Body of pancreas (tissue), 4 donors: ENCODE data around the gene C5orf63. TPM values are rescaled to one million over a fixed set of nuclear protein-coding genes. Genes with fewer than 3 reads are reported as not detected.

Experiments used
- ATAC-seq: fragments of 150-250 bp; one replicate; pipeline ENCODE4 v1.9.1; 2016
- DNase-seq, 4 donors: peaks; one replicate each; pipeline ENCODE4 v3.0.0-alpha.2; 2019
- H3K27ac ChIP-seq, 4 donors: fragments of 200-600 bp; sonication (generic); 1 replicate in 3 of 4; 2 replicates in 1 of 4; pipeline versions ENCODE4 v1.5.1 to v1.6.1; 2016 to 2019; ENCODE audit warnings: mild to moderate bottlenecking in 1 of 4, mixed read lengths in 1 of 4, moderate library complexity in 1 of 4
- H3K27me3 ChIP-seq, 2 donors: fragments of 200-600 bp; sonication (generic); one replicate each; pipeline ENCODE4 v1.6.0; 2016; ENCODE audit warnings: mild to moderate bottlenecking in 1 of 2
- H3K36me3 ChIP-seq, 2 donors: fragments of 200-600 bp; sonication (generic); replicated peaks in 1 of 2; 2 replicates each; pipeline ENCODE4 v1.5.1; 2016; ENCODE audit warnings: low read depth in 2 of 2; ENCODE audit not compliant: insufficient read depth in 1 of 2
- H3K4me1 ChIP-seq: fragments of 200-600 bp; sonication (generic); one replicate; pipeline ENCODE4 v1.6.0; 2016
- H3K4me3 ChIP-seq, 2 donors: fragments of 200-600 bp; sonication (generic); 1 replicate in 1 of 2; 2 replicates in 1 of 2; pipeline ENCODE4 v1.5.1; 2016 to 2019
- H3K9me3 ChIP-seq, 3 donors: fragments of 200-600 bp; sonication (generic); 1 replicate in 2 of 3; 2 replicates in 1 of 3; pipeline ENCODE4 v1.5.1; 2016
- POLR2A ChIP-seq, 3 donors: fragments of 450-650 bp; IDR thresholded peaks; one replicate each; pipeline ENCODE4 v1.6.1; 2016; ENCODE audit warnings: antibody characterized with exemption in 3 of 3, mild to moderate bottlenecking in 2 of 3
- WGBS, 2 donors: methylation state at CpG; one replicate each; pipeline ENCODE4 v1.1.5; 2017; 5-methylcytosine and 5-hydroxymethylcytosine counted together
- intact Hi-C: fragments of 100-400 bp; cut with DNase I; formaldehyde crosslinking; loops from one replicate; pipeline ENCODE4 v1.15.1; 2023
- total RNA-seq, 2 donors: library from RNA; depleted of rRNA; stranded (reverse); fragments of >200 nt; gene quantifications; one replicate each; pipeline ENCODE4 v1.1.0, GENCODE V29; 2016
- TF ChIP-seq, protein P1 (sequence below), 7 experiments: fragments of 450-650 bp in 4 of 7; fragments of 200-600 bp in 3 of 7; sonication (generic) in 3 of 7; IDR thresholded peaks; one replicate each; pipeline ENCODE4 v1.5.1; 2016 to 2019; ENCODE audit warnings: antibody characterized with exemption in 7 of 7

C5orf63 gene
- total RNA-seq, 2 donors from 2014 or later: 0.99 to 3.9 TPM

DNA sequence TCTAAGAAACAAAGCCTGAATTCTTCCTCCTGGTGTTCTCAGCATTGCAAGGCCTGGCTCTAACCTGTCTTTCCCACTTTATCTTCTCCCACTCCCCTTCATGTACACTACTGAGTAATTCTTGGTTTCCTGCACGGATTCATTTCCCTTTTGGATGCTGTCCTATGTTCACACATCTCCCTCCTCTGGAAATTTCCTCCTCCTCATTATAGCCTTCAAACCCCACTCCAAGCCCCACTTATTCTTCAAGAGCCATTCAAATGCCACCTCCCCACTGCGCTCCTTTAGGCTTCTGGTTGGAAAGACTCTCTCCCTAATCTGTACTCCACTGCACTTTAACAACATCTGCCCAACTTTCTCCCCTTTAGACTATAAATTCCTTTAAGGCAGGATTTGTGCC, 28.2 kb upstream of the C5orf63 start:
- TF ChIP-seq, protein P1, sequence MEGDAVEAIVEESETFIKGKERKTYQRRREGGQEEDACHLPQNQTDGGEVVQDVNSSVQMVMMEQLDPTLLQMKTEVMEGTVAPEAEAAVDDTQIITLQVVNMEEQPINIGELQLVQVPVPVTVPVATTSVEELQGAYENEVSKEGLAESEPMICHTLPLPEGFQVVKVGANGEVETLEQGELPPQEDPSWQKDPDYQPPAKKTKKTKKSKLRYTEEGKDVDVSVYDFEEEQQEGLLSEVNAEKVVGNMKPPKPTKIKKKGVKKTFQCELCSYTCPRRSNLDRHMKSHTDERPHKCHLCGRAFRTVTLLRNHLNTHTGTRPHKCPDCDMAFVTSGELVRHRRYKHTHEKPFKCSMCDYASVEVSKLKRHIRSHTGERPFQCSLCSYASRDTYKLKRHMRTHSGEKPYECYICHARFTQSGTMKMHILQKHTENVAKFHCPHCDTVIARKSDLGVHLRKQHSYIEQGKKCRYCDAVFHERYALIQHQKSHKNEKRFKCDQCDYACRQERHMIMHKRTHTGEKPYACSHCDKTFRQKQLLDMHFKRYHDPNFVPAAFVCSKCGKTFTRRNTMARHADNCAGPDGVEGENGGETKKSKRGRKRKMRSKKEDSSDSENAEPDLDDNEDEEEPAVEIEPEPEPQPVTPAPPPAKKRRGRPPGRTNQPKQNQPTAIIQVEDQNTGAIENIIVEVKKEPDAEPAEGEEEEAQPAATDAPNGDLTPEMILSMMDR (IDR thresholded peaks at IDR 0.05): no peak
- TF ChIP-seq POLR2A (IDR thresholded peaks at IDR 0.05): no peak
- WGBS, 2 donors: 79 to 83% methylated on average over 2 of the region's 2 CpGs
- H3K9me3 ChIP-seq: no peaks in the 10 kb centered on the region
- DNase-seq: no peak
- H3K4me3 ChIP-seq: no peak overlapping the region
- no peaks in the 10 kb centered on the region for H3K27me3 ChIP-seq
- H3K4me1 ChIP-seq: no peaks in the 10 kb centered on the region
- no peaks in the 10 kb centered on the region for H3K36me3 ChIP-seq
- intact Hi-C loops: no loop called here
- H3K27ac ChIP-seq: no peak overlapping the region
- no peak for ATAC-seq

DNA sequence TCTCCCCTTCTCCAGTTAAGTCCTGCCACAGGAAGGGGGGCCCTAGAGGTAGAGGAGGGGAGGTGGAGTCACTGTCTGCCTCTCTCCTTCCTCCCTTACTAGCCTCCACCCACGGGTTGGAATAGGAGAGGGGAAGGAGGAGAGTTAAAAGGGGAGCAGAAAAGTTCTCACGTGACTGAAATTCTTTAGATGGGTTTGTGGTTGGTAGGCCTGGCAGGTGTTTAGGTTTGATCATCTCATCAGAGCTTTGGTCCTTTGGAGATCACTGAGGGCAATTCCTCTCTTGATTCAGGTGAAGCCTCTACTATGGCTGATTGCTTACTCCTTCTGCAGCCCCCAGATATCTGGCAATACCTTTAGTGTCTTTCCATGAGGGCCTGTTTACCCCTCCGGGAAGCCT, 24.9 kb upstream of the C5orf63 start:
- no peaks in the 10 kb centered on the region for H3K36me3 ChIP-seq
- TF ChIP-seq, protein P1 (IDR thresholded peaks at IDR 0.05): no peak
- no peak for TF ChIP-seq POLR2A (IDR thresholded peaks at IDR 0.05)
- 42 to 45% methylated on average over 3 of the region's 3 CpGs for whole genome bisulfite sequencing, 2 donors
- ATAC-seq: no peak
- no peak overlapping the region for H3K27ac ChIP-seq
- no peak for DNase-seq
- no peaks in the 10 kb centered on the region for H3K9me3 ChIP-seq
- no peak overlapping the region for H3K4me3 ChIP-seq
- H3K27me3 ChIP-seq: no peaks in the 10 kb centered on the region
- intact Hi-C loops: no loop called here
- H3K4me1 ChIP-seq: no peaks in the 10 kb centered on the region

DNA sequence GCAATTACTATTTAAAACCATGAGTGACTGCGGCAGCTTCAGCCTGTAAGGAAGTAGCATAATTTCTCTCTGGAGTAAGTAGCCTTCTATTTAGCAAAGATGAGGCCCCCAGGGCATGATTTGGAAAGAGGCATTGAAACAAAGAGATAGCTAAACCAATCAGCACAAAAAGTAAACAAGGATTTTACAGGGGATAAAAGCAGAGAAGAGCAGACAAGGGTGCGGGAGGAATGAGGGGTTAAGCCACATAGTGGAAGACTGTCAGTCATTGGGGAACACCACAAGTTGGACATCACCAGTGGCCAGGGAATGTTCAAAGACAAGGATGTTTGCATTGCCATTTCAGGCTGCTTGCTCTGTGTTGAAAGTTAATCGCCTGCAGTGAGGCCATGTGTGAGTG, 24.0 kb upstream of the C5orf63 start:
- ATAC-seq (no peak), DNase-seq (no peak)
- H3K9me3 ChIP-seq: no peaks in the 10 kb centered on the region
- no peaks in the 10 kb centered on the region for H3K36me3 ChIP-seq
- H3K27me3 ChIP-seq: no peaks in the 10 kb centered on the region
- H3K4me3 ChIP-seq: no peak overlapping the region
- H3K4me1 ChIP-seq: no peaks in the 10 kb centered on the region
- no peak overlapping the region for H3K27ac ChIP-seq
- intact Hi-C loops: no loop called here
- WGBS, 2 donors: 59 to 73% methylated on average over 3 of the region's 3 CpGs
- TF ChIP-seq, protein P1 (IDR thresholded peaks at IDR 0.05): no peak

DNA sequence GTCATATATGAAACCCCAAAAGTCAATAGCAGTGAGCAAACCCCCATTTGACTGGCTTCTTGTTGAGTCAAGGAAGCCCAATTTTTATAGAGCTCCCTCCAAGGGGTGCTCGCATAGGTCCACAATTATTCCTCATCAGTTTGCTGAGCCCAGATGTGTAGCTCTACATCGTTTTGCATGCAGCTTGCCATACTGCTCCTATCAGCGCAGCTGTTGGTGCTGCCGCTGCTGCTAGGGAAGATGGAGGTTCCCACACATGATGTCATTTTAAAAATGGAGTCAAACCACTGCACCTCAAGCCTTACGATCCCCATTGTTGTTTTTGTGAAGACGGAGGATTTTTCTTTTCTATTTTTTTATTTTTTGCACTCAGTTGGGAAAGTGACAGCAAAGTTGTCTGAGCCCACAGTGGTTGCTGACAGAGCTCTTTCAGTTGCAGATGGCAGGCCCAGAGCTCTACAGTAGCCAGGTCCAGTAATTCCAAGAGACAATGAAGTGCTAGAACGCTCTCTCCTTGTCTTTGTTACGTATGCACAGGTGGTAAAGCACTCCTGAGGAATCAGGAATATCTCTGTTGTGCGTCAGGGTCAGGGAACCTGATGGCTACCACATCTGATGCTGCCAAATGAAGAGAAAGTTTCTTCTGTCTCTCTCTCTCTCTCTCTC, 23.2 kb upstream of the C5orf63 start:
- TF ChIP-seq POLR2A (IDR thresholded peaks at IDR 0.05): no peak
- H3K4me1 ChIP-seq: no peaks in the 10 kb centered on the region
- DNase-seq: no peak
- no peaks in the 10 kb centered on the region for H3K9me3 ChIP-seq
- no peak for ATAC-seq
- 67 to 76% methylated on average over 9 of the region's 9 CpGs for WGBS, 2 donors
- H3K27ac ChIP-seq: no peak overlapping the region
- H3K4me3 ChIP-seq: no peak overlapping the region
- no peaks in the 10 kb centered on the region for H3K27me3 ChIP-seq
- intact Hi-C loops: no loop called here
- no peaks in the 10 kb centered on the region for H3K36me3 ChIP-seq

DNA sequence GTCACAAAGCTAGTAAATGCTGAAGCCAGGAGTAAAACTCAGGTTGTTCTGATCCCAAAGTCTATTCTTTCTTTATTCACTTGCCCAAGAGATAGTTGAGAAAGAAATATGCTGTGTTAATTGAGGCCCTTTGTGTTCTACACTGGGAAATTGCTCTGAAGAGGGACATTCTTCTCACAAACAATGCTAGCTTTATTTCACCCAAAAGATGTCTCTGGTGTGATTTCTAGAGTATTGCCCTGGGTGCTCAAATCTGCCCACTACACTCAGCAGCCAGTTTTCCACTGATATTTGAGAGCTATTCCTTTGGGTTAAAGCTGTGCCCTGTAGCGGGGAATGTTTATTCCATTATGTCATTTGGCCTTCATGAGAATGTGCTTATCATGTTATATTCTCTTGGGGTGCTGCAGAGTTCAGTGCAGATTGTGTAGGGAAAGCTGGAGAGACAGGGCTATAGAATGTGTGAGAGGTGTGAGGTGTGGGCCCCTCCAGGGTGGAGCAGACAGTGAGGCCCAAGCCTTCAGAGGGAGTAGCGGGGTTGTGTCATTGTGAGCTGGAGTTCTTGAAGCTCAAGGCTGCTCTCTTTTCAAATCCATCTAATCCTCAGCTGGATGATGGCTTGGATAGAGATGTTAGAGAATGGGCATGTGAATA, 21.0 kb upstream of the C5orf63 start:
- Histone ChIP-seq H3K36me3 (no peaks in the 10 kb centered on the region), H3K27ac (no peak overlapping the region), H3K4me1 (no peaks in the 10 kb centered on the region), H3K27me3 (no peaks in the 10 kb centered on the region), H3K9me3 (no peaks in the 10 kb centered on the region), H3K4me3 (no peak overlapping the region)
- intact Hi-C loops: no loop called here
- WGBS, 2 donors: 91 to 96% methylated on average over 2 of the region's 2 CpGs
- no peak for ATAC-seq
- TF ChIP-seq, protein P1 (IDR thresholded peaks at IDR 0.05): no peak
- TF ChIP-seq POLR2A (IDR thresholded peaks at IDR 0.05): no peak
- no peak for DNase-seq
